Tibial nerve (tissue), 4 donors: ENCODE measurements around the gene CPAMD8. TPM values are rescaled to one million over a fixed set of nuclear protein-coding genes. Genes with fewer than 3 reads are reported as not detected.
"Not testable (repeated sequence)": the region's sequence is repeated elsewhere in the genome, so short reads cannot be mapped to it uniquely, and the experiment has no call there.

Source experiments
- DNase-seq, 2 donors: peaks; one replicate each; pipeline ENCODE4 v3.0.0-alpha.2; 2019; ENCODE audit warnings: low spot score in 2 of 2
- H3K27ac ChIP-seq, 4 donors: fragments of 200-600 bp; sonication (generic) in 3 of 4; one replicate each; pipeline ENCODE4 v1.5.1; 2017 to 2019; ENCODE audit warnings: mild to moderate bottlenecking in 1 of 4
- H3K27me3 ChIP-seq, 2 donors: fragments of 200-600 bp; sonication (generic) in 1 of 2; one replicate each; pipeline versions ENCODE4 v1.5.1 to v1.6.0; 2017 to 2019
- H3K36me3 ChIP-seq, 3 donors: fragments of 200-600 bp; sonication (generic); one replicate each; pipeline ENCODE4 v1.5.1; 2018 to 2019
- H3K4me1 ChIP-seq, 4 donors: fragments of 200-600 bp; sonication (generic) in 3 of 4; one replicate each; pipeline ENCODE4 v1.5.1; 2017 to 2019
- H3K4me3 ChIP-seq, 4 donors: fragments of 200-600 bp; sonication (generic) in 3 of 4; one replicate each; pipeline ENCODE4 v1.5.1; 2017 to 2019; ENCODE audit warnings: mild to moderate bottlenecking in 1 of 4, moderate library complexity in 1 of 4
- H3K9me3 ChIP-seq, 4 donors: fragments of 200-600 bp; sonication (generic) in 3 of 4; one replicate each; pipeline ENCODE4 v1.5.1; 2017 to 2019
- EP300 ChIP-seq, 2 donors: sonication (generic); formaldehyde crosslinking; IDR thresholded peaks; one replicate each; pipeline ENCODE4 v1.6.1; 2017; ENCODE audit warnings: antibody characterized with exemption in 2 of 2, mild to moderate bottlenecking in 1 of 2
- POLR2A ChIP-seq, 2 donors: fragments of 450-650 bp; IDR thresholded peaks; one replicate each; pipeline ENCODE4 v1.6.1; 2017; ENCODE audit warnings: antibody characterized with exemption in 2 of 2, mild to moderate bottlenecking in 2 of 2, moderate library complexity in 2 of 2
- WGBS, 2 donors: methylation state at CpG; one replicate each; pipeline ENCODE4 v1.1.5; 2018; 5-methylcytosine and 5-hydroxymethylcytosine counted together
- total RNA-seq, 4 donors: library from RNA; depleted of rRNA; stranded (reverse); fragments of >200 nt; gene quantifications; one replicate each; pipeline ENCODE4 v1.1.0, GENCODE V29; 2016
- TF ChIP-seq, protein P1 (sequence below), 5 experiments: fragments of 200-600 bp in 3 of 5; fragments of 450-650 bp in 2 of 5; sonication (generic) in 3 of 5; IDR thresholded peaks; one replicate each; pipeline ENCODE4 v1.5.1; 2016 to 2019; ENCODE audit warnings: antibody characterized with exemption in 5 of 5, mild to moderate bottlenecking in 3 of 5, moderate library complexity in 2 of 5

CPAMD8 gene
- total RNA-seq, 4 donors from 2014 or later = 9.8 to 26.3 (median 14.4) TPM

DNA sequence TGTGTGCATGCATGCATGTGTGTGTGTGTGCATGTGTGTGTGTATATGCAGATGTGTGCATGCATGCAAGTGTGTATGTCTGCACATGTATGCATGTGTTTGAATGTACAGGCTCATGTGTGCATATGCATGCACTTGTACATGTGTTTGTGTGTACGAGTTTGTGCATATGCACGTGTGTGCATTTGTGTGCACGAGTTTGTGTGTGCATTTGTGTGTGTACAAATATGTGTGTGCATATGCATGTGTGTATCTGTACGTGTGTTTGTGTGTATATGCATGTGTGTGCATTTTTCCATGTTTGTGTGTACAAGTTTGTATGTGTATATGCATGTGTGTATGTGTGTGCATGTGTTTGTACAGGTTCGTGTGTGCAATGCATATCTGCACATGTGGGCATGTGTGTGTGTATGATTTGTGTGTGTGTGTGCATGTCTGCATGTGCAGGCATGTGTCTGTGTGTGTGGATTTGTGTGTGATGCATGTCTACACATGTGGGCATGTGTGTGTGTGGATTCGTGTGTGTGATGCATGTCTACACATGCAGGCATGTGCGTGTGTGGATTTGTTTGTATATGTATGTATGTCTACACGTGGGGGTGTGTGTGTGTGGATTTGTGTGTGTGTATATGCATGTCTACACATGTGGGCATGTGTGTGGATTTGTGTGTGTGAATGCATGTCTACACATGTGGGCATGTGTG, 80.7 kb downstream of the CPAMD8 start:
- TF ChIP-seq, protein P1, sequence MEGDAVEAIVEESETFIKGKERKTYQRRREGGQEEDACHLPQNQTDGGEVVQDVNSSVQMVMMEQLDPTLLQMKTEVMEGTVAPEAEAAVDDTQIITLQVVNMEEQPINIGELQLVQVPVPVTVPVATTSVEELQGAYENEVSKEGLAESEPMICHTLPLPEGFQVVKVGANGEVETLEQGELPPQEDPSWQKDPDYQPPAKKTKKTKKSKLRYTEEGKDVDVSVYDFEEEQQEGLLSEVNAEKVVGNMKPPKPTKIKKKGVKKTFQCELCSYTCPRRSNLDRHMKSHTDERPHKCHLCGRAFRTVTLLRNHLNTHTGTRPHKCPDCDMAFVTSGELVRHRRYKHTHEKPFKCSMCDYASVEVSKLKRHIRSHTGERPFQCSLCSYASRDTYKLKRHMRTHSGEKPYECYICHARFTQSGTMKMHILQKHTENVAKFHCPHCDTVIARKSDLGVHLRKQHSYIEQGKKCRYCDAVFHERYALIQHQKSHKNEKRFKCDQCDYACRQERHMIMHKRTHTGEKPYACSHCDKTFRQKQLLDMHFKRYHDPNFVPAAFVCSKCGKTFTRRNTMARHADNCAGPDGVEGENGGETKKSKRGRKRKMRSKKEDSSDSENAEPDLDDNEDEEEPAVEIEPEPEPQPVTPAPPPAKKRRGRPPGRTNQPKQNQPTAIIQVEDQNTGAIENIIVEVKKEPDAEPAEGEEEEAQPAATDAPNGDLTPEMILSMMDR (IDR thresholded peaks at IDR 0.05) = no peak
- TF ChIP-seq POLR2A (IDR thresholded peaks at IDR 0.05) = no peak
- TF ChIP-seq EP300 (IDR thresholded peaks at IDR 0.05) = no peak
- WGBS, 2 donors = 94% methylated on average over 8 of the region's 8 CpGs
- Histone ChIP-seq H3K27ac (no peak overlapping the region), H3K4me1 (no peaks in the 10 kb centered on the region), H3K27me3 (no peaks in the 10 kb centered on the region), H3K9me3 (no peaks in the 10 kb centered on the region), H3K36me3 (no peaks in the 10 kb centered on the region), H3K4me3 (no peak overlapping the region)
- no peak for DNase-seq

DNA sequence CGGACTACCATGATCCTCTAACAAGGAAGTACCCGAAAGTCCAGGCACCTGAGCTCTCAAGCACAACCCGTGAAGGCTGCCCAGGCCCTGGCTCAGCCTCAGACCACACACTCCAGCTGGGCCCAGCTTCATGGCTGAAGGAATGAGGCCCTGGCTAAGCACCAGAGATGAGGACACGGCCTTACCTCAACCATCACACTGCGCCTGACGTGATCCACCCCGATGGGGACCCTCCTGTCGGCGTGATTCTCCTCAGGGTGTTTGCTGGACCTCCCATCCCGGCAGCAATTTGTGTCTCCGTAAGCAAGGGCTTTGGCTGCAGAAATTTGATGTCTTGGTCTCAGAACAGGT, 81.3 kb downstream of the CPAMD8 start:
- TF ChIP-seq POLR2A (IDR thresholded peaks at IDR 0.05) (no peak), EP300 (IDR thresholded peaks at IDR 0.05) (no peak)
- TF ChIP-seq, protein P1 (IDR thresholded peaks at IDR 0.05) = no peak
- Histone ChIP-seq H3K27me3 (no peaks in the 10 kb centered on the region), H3K27ac (no peak overlapping the region), H3K9me3 (no peaks in the 10 kb centered on the region), H3K4me1 (no peaks in the 10 kb centered on the region), H3K4me3 (no peak overlapping the region), H3K36me3 (no peaks in the 10 kb centered on the region)
- WGBS, 2 donors = 92 to 94% methylated on average over 10 to 11 of the region's 11 CpGs
- DNase-seq = no peak

DNA sequence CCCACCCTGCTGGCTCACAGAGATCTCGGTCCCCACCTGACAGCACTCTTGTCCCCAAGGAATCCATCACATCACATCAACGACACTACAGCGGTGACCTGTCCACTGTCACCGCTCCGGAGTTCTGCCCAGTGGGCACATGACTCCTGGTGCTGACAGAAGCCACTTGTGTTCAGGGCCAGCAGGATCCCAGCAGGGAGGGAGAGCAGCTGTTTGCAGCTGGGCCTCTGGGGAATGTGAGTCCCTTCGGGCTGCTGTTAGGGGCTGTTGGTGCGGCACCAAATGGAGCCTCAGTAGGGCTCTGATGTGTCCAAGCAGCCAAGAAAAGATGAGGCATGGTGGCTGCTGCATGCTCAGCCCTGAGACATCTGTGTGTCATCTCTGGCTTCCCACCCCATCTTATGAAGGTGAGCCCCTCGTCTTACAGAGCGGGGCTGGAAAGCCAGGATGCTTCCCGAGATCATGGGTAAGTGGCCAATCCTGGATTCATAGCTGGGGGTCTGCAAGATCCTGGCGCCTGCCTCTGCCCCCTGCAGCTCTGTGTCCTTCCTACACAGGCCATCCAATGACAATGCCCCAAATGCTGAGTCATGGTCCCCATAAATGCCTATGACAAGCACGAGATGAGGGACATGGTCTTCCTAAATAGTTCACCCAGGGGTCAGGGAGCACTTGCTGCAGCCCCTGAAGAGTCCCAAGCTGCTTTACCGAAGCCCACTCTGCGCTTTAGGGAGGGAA, 81.8 kb downstream of the CPAMD8 start:
- WGBS, 2 donors = 83 to 86% methylated on average over 6 to 13 of the region's 14 CpGs
- H3K36me3 ChIP-seq = no peaks in the 10 kb centered on the region
- no peak overlapping the region for H3K27ac ChIP-seq
- no peaks in the 10 kb centered on the region for H3K9me3 ChIP-seq
- TF ChIP-seq POLR2A (IDR thresholded peaks at IDR 0.05) (no peak), EP300 (IDR thresholded peaks at IDR 0.05) (no peak)
- TF ChIP-seq, protein P1 (IDR thresholded peaks at IDR 0.05) = no peak
- no peak for DNase-seq
- H3K4me1 ChIP-seq = no peaks in the 10 kb centered on the region
- H3K27me3 ChIP-seq = no peaks in the 10 kb centered on the region
- no peak overlapping the region for H3K4me3 ChIP-seq

DNA sequence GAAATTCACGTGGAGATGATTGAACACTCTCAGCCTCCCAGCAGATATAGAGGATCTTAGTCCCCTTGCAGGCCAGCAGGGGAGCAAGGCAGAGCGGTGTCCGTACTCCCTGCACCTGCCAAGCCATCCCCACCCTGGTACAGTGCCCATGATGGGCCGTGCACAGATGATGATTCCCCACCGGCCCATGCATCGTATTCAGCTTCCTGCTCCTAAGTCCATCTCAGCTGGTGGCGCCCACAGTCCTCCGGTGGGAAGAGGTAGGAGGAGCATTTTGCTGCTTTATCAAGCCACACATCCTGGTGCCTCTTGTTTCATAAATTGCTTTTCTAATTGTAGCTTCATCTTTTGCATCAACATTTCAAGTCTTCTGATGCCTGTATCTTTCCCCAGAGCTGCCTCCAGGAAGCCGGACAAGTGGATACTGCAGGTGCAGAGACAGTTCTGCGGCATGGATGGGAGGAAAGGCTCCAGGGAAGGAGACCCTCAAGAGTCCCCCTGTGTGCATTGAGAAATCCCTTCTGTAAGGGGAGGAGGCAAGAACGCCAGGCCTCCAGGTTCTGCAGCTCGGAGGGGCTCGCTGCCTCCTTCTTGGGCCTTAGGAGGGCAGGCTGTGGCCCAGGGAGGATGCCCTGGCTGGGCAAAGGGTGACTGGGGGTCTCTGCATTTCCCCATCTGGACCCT, 82.5 kb downstream of the CPAMD8 start:
- no peaks in the 10 kb centered on the region for H3K4me1 ChIP-seq
- no peaks in the 10 kb centered on the region for H3K27me3 ChIP-seq
- H3K36me3 ChIP-seq = no peaks in the 10 kb centered on the region
- no peak for DNase-seq
- no peak overlapping the region for H3K4me3 ChIP-seq
- WGBS, 2 donors = 88 to 90% methylated on average over 12 of the region's 13 CpGs
- TF ChIP-seq POLR2A (IDR thresholded peaks at IDR 0.05) = no peak
- no peak for TF ChIP-seq EP300 (IDR thresholded peaks at IDR 0.05)
- TF ChIP-seq, protein P1 (IDR thresholded peaks at IDR 0.05) = no peak
- no peaks in the 10 kb centered on the region for H3K9me3 ChIP-seq
- no peak overlapping the region for H3K27ac ChIP-seq

DNA sequence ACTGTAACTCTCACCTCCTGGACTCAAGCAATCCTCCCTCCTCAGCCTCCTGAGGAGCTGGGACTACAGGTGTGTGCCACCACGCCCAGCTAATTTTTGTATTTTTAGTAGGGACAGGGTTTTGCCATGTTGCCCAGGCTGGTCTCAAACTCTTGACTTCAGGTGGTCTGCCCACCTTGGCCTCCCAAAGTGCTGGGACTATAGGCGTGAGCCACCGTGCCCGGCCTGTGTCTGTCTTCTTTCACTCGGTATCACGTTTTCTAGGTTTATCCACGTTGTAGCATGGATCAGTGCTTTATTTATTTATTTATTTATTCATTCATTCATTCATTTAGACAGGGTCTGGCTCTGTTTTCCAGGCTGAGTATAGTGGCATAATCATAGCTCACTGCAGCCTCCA, 83.5 kb downstream of the CPAMD8 start:
- DNase-seq, H3K27me3 ChIP-seq, H3K9me3 ChIP-seq, H3K36me3 ChIP-seq, H3K27ac ChIP-seq, H3K4me1 ChIP-seq, H3K4me3 ChIP-seq: not testable (repeated sequence)
- 86 to 96% methylated on average over 7 of the region's 7 CpGs for WGBS, 2 donors
